Adrenal gland (tissue), 12 donors: ENCODE data around the gene HECW1. TPM values are rescaled to one million over a fixed set of nuclear protein-coding genes. Genes with fewer than 3 reads are reported as not detected.

Source experiments
- DNase-seq, 7 donors: peaks; one replicate each; pipeline ENCODE4 v3.0.0-alpha.2; 2019 to 2020
- H3K27ac ChIP-seq, 5 donors: fragments of 200-600 bp; sonication (generic) in 4 of 5; 1 replicate in 3 of 5; 2 replicates in 2 of 5; pipeline versions ENCODE4 v1.5.1 to v1.8.0; 2016 to 2020; ENCODE audit warnings: mild to moderate bottlenecking in 1 of 5
- H3K27me3 ChIP-seq: fragments of 200-600 bp; 2 replicates; pipeline ENCODE4 v1.8.0; 2021
- H3K36me3 ChIP-seq, 2 donors: fragments of 200-600 bp; replicated peaks in 1 of 2; 1 replicate in 1 of 2; 2 replicates in 1 of 2; pipeline versions ENCODE4 v1.5.1 to v1.8.0; 2018 to 2022
- H3K4me1 ChIP-seq, 2 donors: fragments of 200-600 bp; replicated peaks in 1 of 2; 1 replicate in 1 of 2; 2 replicates in 1 of 2; pipeline versions ENCODE4 v1.5.1 to v1.8.0; 2018 to 2021
- H3K4me3 ChIP-seq, 4 donors: fragments of 200-600 bp; sonication (generic) in 3 of 4; one replicate each; pipeline ENCODE4 v1.5.1; 2016 to 2018
- H3K9me3 ChIP-seq, 3 donors: fragments of 200-600 bp; sonication (generic) in 1 of 3; replicated peaks in 1 of 3; 1 replicate in 2 of 3; 2 replicates in 1 of 3; pipeline versions ENCODE4 v1.5.1 to v1.8.0; 2016 to 2021
- CTCF ChIP-seq, 6 experiments: fragments of 450-650 bp in 4 of 6; fragments of 200-600 bp in 2 of 6; sonication (generic) in 1 of 6; IDR thresholded peaks; 1 replicate in 5 of 6; 2 replicates in 1 of 6; pipeline versions ENCODE4 v1.5.1 to v1.8.0; 2016 to 2021; ENCODE audit warnings: antibody characterized with exemption in 6 of 6, mild to moderate bottlenecking in 2 of 6, moderate library complexity in 1 of 6
- POLR2A ChIP-seq, 2 donors: fragments of 450-650 bp; IDR thresholded peaks; one replicate each; pipeline ENCODE4 v1.6.1; 2017; ENCODE audit warnings: antibody characterized with exemption in 2 of 2, mild to moderate bottlenecking in 2 of 2, moderate library complexity in 1 of 2
- WGBS, 4 donors: extraction: QIAGEN DNeasy Blood & Tissue Kit in 2 of 4; methylation state at CpG; one replicate each; pipeline versions ENCODE4 v1.1.5 to v1.1.7; 2013 to 2017; 5-methylcytosine and 5-hydroxymethylcytosine counted together
- intact Hi-C, 2 donors: fragments of 100-400 bp; cut with DNase I; formaldehyde crosslinking; loops; one replicate each; pipeline versions ENCODE4 v1.14.1 to v1.15.0; 2022 to 2023
- polyA plus RNA-seq, 3 donors: library from polyadenylated mRNA; stranded (reverse); fragments of 200-250 nt in 2 of 3; fragments of 350-450 nt in 1 of 3; fragmentation: Illumina TruSeq in 1 of 3; extraction: RNeasy Lipid Tissue Mini Kit (QIAGEN cat#74804) in 1 of 3; gene quantifications; one replicate each; pipeline ENCODE4 v1.2.3, GENCODE V29; 2013 to 2014
- total RNA-seq, 9 donors: library from RNA; depleted of rRNA in 4 of 9; stranded (reverse); fragments of >200 nt in 4 of 9; fragments of 120-200 nt in 1 of 9; fragmentation: NEBNext Ultra II Directional in 1 of 9; extraction: Animal tissue kit (Norgen Biotek cat#: 25700) in 1 of 9; gene quantifications; one replicate each; pipeline versions ENCODE4 v1.1.0 to v1.2.4, GENCODE V29; 2013 to 2023
- donor health status: healthy with polysubstance abuse.
- donor health status: Bipolar disorder and iron deficiency.
- donor health status: DM: yes; HTN: yes; CAD: no.
- donor health status: DM: no; HTN: no; CAD: no.
- donor health status: DM: no; HTN: no; CAD: no.
- donor health status: DM: yes; HTN: yes; CAD: no.

Gene HECW1
- total and polyA plus RNA-seq, 12 donors: under 0.01 to 3.2 (median 0.06) TPM; not detected in 4

- Histone ChIP-seq H3K36me3 (no peaks in the 10 kb centered on the region), H3K27me3 (no peaks in the 10 kb centered on the region), H3K4me1 (peaks cover 0 to 6% of the 10 kb centered on the region in 2 donors), H3K4me3 (no peak overlapping the region), H3K9me3 (no peaks in the 10 kb centered on the region), H3K27ac (peak overlapping the region in 1 of 5 donors; percentile 17)
- TF ChIP-seq POLR2A (IDR thresholded peaks at IDR 0.05) (no peak), CTCF (IDR thresholded peaks at IDR 0.05) (no peak)
- 40 to 64% (median 48%) methylated on average over 3 of the region's 3 CpGs for WGBS, 4 donors
- no peak for DNase-seq
- intact Hi-C loops: no loop called here
Observed at GRCh38 chr7:43431020-43431595, 318.7 kb downstream of the HECW1 start.

GRCh38 chr7:43433639-43434038 is 321.2 kb downstream of the HECW1 start:
- TF ChIP-seq CTCF (IDR thresholded peaks at IDR 0.05): no peak
- TF ChIP-seq POLR2A (IDR thresholded peaks at IDR 0.05): no peak
- H3K4me1 ChIP-seq: peaks cover 0 to 6% of the 10 kb centered on the region in 2 donors
- WGBS, 4 donors: 90 to 94% (median 92%) methylated on average over 1 of the region's 1 CpG
- intact Hi-C loops: no loop called here
- no peaks in the 10 kb centered on the region for H3K27me3 ChIP-seq
- no peak overlapping the region for H3K4me3 ChIP-seq
- H3K36me3 ChIP-seq: no peaks in the 10 kb centered on the region
- H3K27ac ChIP-seq: no peak overlapping the region
- DNase-seq: no peak
- no peaks in the 10 kb centered on the region for H3K9me3 ChIP-seq

DNA sequence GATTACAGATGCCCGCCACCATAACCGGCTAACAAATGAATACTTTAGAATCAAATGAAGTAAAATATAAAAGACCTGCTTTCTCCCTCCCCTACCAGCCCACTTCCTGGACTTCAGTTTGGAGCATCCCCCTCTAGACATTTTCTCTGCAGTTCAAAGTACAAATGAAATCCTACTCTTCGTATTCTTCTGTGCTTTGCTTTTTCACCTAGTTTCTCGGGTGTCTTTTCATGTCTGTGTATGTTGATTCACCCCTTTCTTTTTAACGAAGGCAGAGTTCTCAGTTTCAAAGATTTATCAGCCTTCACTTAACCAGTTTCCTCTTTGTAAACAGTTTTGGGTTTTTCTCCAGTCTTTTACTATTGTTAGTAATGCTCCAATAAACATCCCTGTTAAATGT is 324.6 kb downstream of the HECW1 start:
- no peak for TF ChIP-seq POLR2A (IDR thresholded peaks at IDR 0.05)
- TF ChIP-seq CTCF (IDR thresholded peaks at IDR 0.05): no peak
- no peaks in the 10 kb centered on the region for H3K27me3 ChIP-seq
- no peaks in the 10 kb centered on the region for H3K4me1 ChIP-seq
- no peak for DNase-seq
- H3K9me3 ChIP-seq: no peaks in the 10 kb centered on the region
- H3K36me3 ChIP-seq: no peaks in the 10 kb centered on the region
- WGBS, 4 donors: 73 to 83% (median 77%) methylated on average over 5 of the region's 5 CpGs
- H3K27ac ChIP-seq: no peak overlapping the region
- no peak overlapping the region for H3K4me3 ChIP-seq
- intact Hi-C loops: no loop called here

DNA sequence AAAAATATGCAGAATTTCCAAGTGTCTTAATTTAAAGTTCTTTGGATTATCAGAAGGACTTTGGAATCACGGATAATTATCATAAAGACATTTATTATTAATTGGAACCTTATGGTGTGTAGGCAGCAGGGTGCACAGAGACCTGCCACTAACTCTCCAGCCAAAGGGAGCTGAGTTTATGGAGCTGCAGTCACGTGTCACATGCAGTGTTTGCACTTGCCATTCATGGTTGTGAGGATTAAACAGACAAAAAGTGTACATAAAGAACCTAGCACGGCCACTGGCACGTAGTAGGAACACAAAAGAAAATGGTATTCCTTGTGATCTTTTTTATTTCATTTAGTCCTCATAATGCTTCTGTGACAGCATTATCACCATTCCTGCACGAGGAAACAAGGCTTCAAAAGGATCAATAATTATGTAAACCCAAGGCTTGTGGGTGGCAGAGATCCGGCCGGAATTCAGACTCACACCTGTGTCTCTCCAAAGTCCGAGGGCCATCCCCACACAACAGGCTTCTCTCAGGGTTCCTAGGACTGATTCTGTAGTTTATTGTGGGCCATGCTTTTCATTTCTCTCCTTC is 326.5 kb downstream of the HECW1 start:
- DNase-seq: no peak
- WGBS, 4 donors: 68 to 83% (median 74%) methylated on average over 8 of the region's 8 CpGs
- H3K9me3 ChIP-seq: no peaks in the 10 kb centered on the region
- H3K4me3 ChIP-seq: no peak overlapping the region
- H3K4me1 ChIP-seq: no peaks in the 10 kb centered on the region
- no peaks in the 10 kb centered on the region for H3K27me3 ChIP-seq
- no peaks in the 10 kb centered on the region for H3K36me3 ChIP-seq
- TF ChIP-seq POLR2A (IDR thresholded peaks at IDR 0.05) (no peak), CTCF (IDR thresholded peaks at IDR 0.05) (no peak)
- H3K27ac ChIP-seq: no peak overlapping the region
- intact Hi-C loops: no loop called here
